ENCODE measurements around the gene TEX13B.

The TEX13B gene

GRCh38 chrX:107936434-107936730 lies 45.8 kb downstream of the TEX13B start:
- no peak for DNase-seq

DNA sequence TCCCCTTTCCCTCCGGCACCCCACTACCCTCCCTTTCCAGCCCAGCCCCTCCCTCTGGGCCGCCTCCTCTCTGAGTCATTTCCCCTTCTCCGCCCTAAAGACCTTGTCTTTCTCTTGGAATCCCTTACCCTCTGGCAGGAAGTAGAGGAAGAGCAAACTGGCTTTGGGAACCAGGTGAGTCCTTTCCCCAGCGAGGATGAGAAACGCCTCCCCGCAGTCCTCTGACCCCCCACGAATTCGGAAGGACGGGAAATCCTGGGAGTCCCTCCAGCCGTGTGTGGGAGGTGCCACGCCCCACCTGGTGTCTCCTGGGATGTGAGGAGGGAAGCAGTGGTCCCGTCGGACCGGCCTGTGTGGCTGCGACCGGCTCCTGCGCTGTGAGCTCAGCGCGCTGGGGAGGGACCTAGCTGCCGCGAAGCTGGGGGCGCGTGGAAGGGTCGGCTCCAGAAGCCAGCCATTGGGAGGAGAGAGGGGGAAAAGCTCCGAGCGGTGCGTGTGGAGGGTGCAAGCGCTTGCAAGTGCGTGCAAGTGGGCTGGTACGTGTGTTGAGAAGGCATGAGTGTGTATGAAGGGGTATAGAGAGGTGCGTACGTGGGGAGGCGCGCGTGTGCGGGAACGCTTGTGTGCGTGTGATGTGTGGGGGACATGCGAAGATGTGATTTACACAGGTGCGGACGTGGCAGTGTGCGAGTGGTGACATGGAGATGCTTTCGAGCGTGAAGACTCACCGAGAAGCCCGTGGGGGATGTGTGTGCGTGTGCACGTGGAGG lies 46.3 kb downstream of the TEX13B start:
- DNase-seq = peak; percentile 9

- DNase-seq = no peak
Observed at GRCh38 chrX:107935200-107935599, 47.0 kb downstream of the TEX13B start.

- no peak for DNase-seq
Observed at GRCh38 chrX:107934262-107934661, 47.9 kb downstream of the TEX13B start.
